ENCODE data around the gene INHBE.

INHBE gene

GRCh38 chr12:57462251-57462911 lies 7.3 kb downstream of the INHBE start:
- DNase-seq (ENCODE audit: insufficient read length, low spot score) (peak; percentile 93), FAIRE-seq (no peak)
- TF ChIP-seq CTCF (IDR thresholded peaks at IDR 0.05; ENCODE audit: insufficient read depth, missing control alignments), result peak; percentile 97

GRCh38 chr12:57462912-57463253 lies 7.8 kb downstream of the INHBE start:
- FAIRE-seq (no peak), DNase-seq (ENCODE audit: insufficient read length, low spot score) (no peak)
- no peak for TF ChIP-seq CTCF (IDR thresholded peaks at IDR 0.05; ENCODE audit: insufficient read depth, missing control alignments)

GRCh38 chr12:57464569-57464968 lies 9.5 kb downstream of the INHBE start:
- TF ChIP-seq CTCF (IDR thresholded peaks at IDR 0.05; ENCODE audit: insufficient read depth, missing control alignments), result no peak
- FAIRE-seq (no peak), DNase-seq (ENCODE audit: insufficient read length, low spot score) (no peak)

GRCh38 chr12:57465030-57465746 lies 10.1 kb downstream of the INHBE start:
- no peak for TF ChIP-seq CTCF (IDR thresholded peaks at IDR 0.05; ENCODE audit: insufficient read depth, missing control alignments)
- no peak for FAIRE-seq
- DNase-seq (ENCODE audit: insufficient read length, low spot score), result no peak

GRCh38 chr12:57465747-57466505 lies 10.8 kb downstream of the INHBE start:
- FAIRE-seq, result no peak
- no peak for DNase-seq (ENCODE audit: insufficient read length, low spot score)
- no peak for TF ChIP-seq CTCF (IDR thresholded peaks at IDR 0.05; ENCODE audit: insufficient read depth, missing control alignments)

- DNase-seq (ENCODE audit: insufficient read length, low spot score) (no peak), FAIRE-seq (no peak)
- no peak for TF ChIP-seq CTCF (IDR thresholded peaks at IDR 0.05; ENCODE audit: insufficient read depth, missing control alignments)
Measured at GRCh38 chr12:57467212-57467874, 12.2 kb downstream of the INHBE start.
